KOPT-K1 (cell line): Measurements from ENCODE around the gene RXFP4.
"Not testable (repeated sequence)": the region's sequence is repeated elsewhere in the genome, so short reads cannot be mapped to it uniquely, and the experiment has no call there.

Experiments used
- H3K27ac ChIP-seq: fragments of 200-600 bp; sonication (generic); 2 replicates; pipeline ENCODE4 v1.5.1; 2016; ENCODE audit warnings: antibody characterized with exemption, mild to moderate bottlenecking, low read depth, low read length; ENCODE audit not compliant: poor library complexity, severe bottlenecking
- H3K36me3 ChIP-seq: fragments of 200-600 bp; sonication (generic); 2 replicates; pipeline ENCODE4 v1.5.1; 2017; ENCODE audit warnings: antibody characterized with exemption, mild to moderate bottlenecking, low read length, moderate library complexity; ENCODE audit not compliant: insufficient read depth
- H3K9me3 ChIP-seq: fragments of 200-600 bp; sonication (generic); 2 replicates; pipeline ENCODE4 v1.5.1; 2017; ENCODE audit warnings: antibody characterized with exemption, low read length, mild to moderate bottlenecking; ENCODE audit not compliant: insufficient read depth, poor library complexity, severe bottlenecking

RXFP4 gene

DNA sequence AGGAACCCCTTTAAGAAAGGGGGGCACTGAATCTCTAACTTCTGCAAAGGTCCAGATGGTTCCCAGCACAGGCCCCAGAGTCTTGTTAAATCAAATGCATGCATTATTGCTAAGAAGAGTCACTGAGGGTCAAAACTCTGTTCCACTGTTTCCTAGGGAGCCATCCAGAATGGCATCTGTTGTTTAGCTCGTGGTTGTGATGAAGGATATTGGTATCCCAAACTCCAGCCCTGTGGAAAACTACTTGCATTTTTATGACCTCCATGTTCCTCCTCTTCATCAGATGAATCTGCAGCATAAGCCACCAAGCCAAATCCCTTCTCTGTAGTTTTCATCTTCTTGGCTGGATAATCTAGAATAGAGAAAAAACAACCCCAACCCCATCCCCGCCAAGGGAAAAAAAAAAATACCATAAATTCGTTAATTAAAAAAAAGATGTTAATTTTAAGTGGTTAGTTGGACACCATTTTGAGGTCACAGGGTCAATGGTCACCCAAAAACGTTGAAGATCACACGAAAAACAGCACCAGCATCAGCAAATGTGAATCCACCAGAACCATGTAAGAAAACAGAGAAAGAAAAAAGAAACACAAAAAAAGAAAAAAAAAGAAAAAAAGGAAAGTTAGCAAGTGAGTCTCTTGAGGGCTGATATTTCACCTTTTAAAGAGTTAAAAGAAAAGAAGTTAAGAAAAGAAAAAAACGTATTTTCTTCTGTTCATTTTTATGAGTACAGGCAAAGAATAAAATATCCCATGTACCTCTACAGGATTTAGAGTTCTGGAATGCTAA lies 27.3 kb upstream of the RXFP4 start:
- H3K36me3 ChIP-seq: peaks cover 81% of the 10 kb centered on the region

DNA sequence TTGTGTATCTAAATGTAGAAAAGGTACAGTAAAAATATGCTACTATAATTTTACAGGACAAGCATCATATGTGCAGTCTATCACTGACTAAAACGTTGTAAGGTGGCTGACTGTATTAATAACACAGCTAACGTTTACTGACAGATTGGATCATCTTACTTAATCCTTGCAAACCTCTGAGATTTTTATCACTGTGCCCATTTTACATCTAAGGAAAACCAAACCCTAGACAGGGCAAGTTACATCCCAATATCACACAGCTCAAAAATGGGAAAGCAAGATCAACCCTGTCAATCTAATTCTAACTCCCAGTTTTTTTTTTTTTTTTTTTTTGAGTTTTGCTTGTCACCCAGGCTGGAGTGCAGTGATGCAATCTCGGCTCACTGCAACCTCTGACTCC lies 22.8 kb upstream of the RXFP4 start:
- H3K36me3 ChIP-seq: peaks cover 100% of the 10 kb centered on the region
- H3K27ac ChIP-seq: no peak overlapping the region
- no peaks in the 10 kb centered on the region for H3K9me3 ChIP-seq

More for the DNA sequence above, 27.3 kb upstream of the RXFP4 start:
- H3K9me3 ChIP-seq: no peaks in the 10 kb centered on the region
- no peak overlapping the region for H3K27ac ChIP-seq

DNA sequence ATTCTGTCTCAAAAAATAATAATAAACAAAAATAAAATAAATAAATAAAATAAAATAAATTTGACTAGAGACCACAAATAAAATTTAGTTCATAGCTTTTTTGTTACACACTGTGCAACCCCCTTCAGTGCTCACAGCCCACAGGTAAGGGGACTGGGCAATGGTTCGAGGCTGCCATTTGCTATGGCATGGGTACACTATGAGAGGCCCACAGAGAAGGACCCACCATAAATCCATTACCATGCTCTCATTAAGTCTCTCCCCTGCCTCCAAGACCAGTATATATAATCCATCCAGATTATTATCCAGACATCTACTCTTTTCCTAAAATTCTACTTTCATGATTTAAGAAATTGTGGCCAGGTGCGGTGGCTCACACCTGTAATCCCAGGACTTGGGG lies 21.6 kb upstream of the RXFP4 start:
- no peaks in the 10 kb centered on the region for H3K9me3 ChIP-seq
- H3K36me3 ChIP-seq: peaks cover 100% of the 10 kb centered on the region
- H3K27ac ChIP-seq: no peak overlapping the region

DNA sequence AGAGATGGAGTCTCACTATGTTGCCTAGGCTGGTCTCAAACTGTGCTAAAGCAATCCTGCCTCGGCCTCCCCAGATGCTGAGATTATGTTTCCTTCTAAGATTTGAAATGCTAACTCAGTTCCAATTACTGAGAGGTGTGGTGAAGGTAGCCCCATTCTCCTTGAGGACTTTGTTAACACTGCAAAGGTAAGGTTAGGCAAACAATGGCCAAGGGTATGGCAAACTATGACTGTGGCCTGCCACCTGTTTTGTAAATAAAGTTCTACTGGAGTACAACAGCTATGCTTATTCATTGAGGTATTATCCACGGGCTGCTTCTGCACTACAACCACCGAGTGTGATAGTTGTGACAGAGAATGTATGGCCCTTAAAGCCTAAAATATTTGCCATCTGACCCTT lies 20.7 kb upstream of the RXFP4 start:
- no peak overlapping the region for H3K27ac ChIP-seq
- peaks cover 100% of the 10 kb centered on the region for H3K36me3 ChIP-seq
- no peaks in the 10 kb centered on the region for H3K9me3 ChIP-seq

DNA sequence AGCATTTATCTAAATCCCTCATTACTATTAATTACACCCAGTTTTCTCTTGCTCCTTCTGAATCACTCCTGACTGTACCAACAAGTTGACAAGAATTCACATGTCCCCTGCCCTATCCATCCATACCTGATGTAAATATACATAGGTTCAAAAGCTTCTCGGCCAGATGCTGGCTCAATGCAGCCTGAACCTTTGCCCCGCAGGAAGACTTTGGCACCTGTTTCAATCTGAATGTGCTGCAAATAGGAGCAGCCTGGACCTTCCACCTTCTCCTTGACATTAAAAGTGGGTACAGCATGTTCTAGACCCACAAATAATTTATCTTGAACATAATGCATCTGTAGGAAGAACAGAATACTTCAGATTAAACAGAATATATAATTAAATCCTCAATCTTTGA lies 15.9 kb upstream of the RXFP4 start:
- Histone ChIP-seq H3K27ac (no peak overlapping the region), H3K36me3 (peaks cover 99% of the 10 kb centered on the region), H3K9me3 (no peaks in the 10 kb centered on the region)

DNA sequence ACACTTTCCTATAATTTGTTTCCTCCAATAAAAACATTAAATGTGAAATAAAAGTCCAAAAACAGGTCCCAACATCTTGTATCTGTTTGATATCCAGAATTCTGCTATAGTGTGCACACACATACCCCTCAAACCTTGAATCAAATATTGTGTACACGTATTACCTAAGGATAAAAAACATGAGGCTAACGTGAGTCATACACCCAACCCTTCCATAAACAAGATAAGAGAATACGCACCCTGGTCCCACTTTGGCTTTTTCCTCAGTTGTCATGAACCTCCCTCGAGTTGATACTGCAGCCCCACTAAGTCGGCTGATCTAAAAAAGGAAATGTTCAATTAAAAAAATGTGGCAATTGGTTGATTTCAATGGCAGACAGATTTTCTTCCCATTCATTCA lies 12.4 kb upstream of the RXFP4 start:
- Histone ChIP-seq H3K27ac (no peak overlapping the region), H3K36me3 (peaks cover 95% of the 10 kb centered on the region), H3K9me3 (no peaks in the 10 kb centered on the region)

DNA sequence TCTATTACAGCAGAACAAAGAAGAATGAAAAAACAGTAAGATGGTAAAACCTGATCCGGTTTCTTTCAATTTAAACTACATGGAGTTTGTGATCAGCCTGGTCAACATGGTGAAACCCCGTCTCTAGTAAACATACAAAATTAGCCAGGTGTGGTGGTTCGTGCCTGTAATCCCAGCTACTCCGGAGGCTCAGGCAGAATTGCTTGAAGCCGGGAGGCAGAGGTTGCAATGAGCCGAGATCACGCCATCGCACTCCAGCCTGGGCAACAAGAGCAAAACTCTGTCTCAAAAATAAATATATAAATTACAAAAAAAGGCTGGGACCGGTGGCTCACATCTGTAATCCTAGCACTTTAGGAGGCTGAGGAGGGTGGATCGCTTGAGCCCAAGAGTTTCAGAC lies 10.7 kb upstream of the RXFP4 start:
- not testable (repeated sequence) for H3K27ac ChIP-seq, H3K9me3 ChIP-seq
- peaks cover 78% of the 10 kb centered on the region for H3K36me3 ChIP-seq

DNA sequence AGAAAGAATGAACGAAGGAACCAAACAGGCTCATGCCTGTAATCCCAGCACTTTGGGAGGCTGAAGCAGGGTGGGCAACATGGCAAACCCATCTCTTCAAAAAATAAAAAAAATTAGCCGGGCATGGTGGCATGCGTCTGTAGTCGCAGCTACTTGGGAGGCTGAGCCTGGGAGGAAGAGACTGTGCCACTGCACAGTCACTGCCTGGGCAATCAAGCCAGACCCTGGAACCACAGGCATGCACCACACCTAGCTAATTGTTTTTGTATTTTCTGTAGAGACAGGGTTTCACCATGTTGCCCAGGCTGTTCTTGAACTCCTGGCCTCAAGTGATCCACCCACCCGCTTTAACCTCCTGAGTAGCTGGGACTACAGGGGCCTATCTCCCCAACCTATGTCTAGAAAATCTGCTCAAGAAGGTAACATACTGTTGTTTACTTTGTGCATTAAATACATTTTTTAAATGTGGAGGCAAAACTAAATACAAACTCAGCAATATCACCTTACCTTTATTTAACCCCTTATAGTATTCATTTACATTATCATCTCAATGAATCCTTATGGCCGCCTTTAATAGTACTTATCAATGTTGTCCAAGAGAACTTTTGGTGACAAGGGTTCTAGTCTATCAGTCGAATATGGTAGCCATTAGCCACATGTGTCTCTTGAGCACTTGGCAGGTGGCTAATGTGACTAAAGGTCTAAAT lies 10.0 kb upstream of the RXFP4 start:
- no peak overlapping the region for H3K27ac ChIP-seq
- H3K9me3 ChIP-seq: no peaks in the 10 kb centered on the region
- peaks cover 70% of the 10 kb centered on the region for H3K36me3 ChIP-seq

DNA sequence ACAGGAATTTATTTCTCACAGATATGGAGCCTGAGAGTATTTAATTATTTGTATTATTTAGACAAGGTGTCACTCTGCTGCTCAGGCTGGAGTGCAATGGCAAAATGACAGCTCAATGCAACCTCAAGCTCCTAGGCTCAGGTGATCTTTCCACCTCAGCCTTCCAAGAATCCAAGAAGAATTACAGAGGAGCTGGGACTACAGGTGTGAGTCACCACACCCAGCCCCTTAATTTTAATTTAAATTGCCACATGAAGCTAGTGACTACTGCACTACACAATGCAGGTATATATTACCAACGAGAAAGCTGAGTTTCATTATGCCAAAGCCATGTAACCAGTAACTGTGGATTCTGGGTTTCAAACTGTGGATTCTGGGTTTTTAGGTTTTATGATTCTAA lies 9.4 kb upstream of the RXFP4 start:
- Histone ChIP-seq H3K36me3 (peaks cover 65% of the 10 kb centered on the region), H3K9me3 (no peaks in the 10 kb centered on the region), H3K27ac (no peak overlapping the region)

DNA sequence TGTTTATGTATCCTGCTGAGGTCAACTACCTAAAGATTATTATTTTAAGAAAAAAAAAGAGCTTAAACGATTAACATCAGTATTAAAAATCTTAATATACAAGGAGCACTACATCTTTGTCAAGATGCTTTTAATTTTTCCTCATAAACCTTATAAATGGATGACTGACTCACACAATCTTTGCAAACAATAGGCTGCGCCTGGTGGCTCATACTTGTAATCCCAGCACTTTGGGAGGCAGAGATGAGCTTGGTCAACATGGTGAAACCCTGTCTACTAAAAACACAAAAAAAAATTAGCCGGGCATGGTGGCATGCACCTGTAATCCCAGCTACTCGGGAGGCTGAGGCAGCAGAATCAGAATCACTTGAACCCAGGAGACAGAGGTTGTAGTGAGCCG lies 9.0 kb upstream of the RXFP4 start:
- peaks cover 60% of the 10 kb centered on the region for H3K36me3 ChIP-seq
- H3K27ac ChIP-seq: no peak overlapping the region

DNA sequence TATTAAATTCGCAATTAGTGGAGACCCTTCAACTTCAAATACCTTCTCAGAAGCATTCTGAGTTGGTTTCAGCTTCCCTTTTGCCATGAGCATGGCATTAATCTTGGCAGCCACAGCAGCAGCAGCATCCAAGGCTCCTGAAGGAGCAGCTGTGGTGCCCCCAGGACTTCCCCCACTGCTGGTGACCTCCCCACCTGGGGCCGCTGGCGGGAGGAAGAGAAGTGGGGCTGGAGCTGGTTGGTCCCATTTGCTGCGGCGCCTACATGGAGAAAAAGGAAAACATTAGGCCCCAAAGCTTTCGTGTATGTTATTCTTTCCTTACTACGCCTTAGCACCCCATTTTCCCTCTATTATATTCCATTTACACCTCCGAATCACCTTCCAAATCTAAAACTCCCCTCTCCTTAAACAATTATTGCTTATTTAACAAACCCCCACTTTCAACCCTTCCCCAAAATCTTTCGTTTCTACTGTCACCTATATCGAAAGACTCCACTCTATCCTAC lies 7.8 kb upstream of the RXFP4 start:
- peak overlapping the region; percentile 92 for H3K27ac ChIP-seq
- H3K36me3 ChIP-seq: peaks cover 49% of the 10 kb centered on the region
- H3K9me3 ChIP-seq: no peaks in the 10 kb centered on the region

More for the DNA sequence above, 9.0 kb upstream of the RXFP4 start:
- H3K9me3 ChIP-seq: no peaks in the 10 kb centered on the region

DNA sequence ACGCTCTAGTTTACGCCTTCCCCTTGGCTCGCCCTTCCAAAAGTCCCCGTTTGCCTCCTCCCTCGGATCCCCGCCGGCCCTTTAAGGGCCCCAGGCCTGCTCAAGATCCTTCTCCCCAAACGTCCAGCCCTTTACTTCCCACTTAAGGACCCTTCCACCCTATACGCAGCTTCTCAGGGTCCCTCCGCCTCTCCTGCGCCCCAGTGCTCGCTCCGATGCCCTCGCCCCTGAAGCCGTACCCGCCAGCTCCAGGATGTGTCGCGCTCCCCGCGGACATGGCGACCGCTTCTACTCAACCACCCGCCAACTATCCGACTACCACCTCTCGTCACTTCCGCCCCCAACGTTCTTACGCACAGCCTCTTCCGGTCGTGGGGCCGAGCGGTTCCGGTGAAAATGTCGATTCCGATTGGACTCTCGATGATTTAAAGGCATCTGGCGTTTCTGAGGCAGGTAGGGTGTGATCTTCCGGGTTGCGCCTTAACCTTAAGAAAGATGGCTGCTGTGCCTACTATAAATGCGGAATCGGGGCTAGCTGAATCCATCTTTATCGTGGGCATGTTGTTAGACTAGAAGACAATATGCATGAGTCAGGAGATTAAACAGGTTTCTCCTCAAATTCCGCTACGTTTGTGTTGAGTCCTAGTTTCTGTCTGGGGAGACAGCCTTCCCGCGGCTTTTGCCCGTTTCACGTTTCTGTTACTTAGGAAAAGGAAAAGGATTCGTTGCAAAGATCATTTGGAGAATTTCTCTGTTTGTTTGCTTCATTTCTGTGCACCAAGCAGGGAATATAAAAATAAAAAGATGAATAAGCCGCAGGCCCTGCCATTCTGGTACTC lies 7.1 kb upstream of the RXFP4 start, which contains the start of gene KHDC4:
Gene KHDC4 (minus strand): TSS at position 317 of the 839 bp plus-strand sequence. CDS start 40 bp downstream, at position 277.
- peak within 1 kb of the TSS; percentile 92 for H3K27ac ChIP-seq

DNA sequence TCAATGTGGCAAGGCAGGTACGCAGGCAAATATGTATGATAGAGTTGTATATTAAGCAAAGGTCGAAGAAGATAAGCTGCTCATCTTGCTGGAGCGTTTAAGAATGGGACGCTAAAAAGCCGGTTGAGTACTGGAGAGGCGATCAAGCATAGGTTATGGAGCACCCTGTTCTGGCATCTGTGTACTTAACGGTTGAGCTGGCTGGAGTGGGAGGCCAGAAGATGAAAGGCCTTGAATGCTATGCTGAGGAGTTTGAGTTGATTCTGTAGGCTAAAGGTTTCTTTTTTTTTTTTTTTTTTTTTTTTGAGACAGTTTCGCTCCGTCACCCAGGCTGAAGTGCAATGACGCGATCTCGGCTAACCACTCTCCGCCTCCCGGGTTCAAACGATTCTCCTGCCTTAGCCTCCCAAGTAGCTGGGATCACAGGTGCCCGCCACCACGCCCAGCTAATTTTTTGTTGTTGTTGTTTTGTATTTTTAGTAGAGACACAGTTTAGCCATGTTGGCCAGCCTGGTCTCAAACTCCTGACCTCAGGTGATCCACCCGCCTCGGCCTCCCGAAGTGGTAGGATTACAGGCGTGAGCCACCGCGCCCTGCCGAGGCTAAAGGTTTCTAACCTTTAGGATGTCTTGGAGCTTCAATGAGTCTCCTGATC lies 6.4 kb upstream of the RXFP4 start:
- no peaks in the 10 kb centered on the region for H3K9me3 ChIP-seq
- peak overlapping the region; percentile 92 for H3K27ac ChIP-seq
- peaks cover 36% of the 10 kb centered on the region for H3K36me3 ChIP-seq

More for the DNA sequence above, 7.1 kb upstream of the RXFP4 start, which contains the start of gene KHDC4:
- peaks cover 42% of the 10 kb centered on the region for H3K36me3 ChIP-seq
- no peaks in the 10 kb centered on the region for H3K9me3 ChIP-seq

DNA sequence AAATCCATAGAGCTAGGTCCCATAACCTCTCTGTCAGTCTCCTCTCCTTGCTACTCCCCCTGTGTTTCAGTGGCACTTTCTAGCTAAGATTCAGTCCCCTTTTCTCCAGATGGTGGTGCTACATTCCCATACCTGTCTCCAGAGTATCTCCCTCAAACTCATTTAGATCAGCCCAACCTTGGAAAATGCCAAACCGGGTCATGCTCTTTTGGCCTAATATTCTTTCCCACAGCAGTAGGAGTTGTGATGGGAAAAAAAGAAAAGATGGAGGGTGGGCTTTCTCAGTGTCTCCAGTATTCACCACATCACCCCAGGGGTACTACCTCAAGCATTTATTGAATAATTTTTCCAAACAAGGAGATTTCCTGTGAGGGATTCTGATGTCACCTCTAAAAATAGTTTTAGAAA lies 3.2 kb upstream of the RXFP4 start:
- no peaks in the 10 kb centered on the region for H3K9me3 ChIP-seq
- H3K36me3 ChIP-seq: peaks cover 4% of the 10 kb centered on the region; the same call in 1 of the 2 replicates
- no peak overlapping the region for H3K27ac ChIP-seq
